Astrocyte (in vitro differentiated cells and primary cell): ENCODE results near the gene SAMD4B.

ENCODE experiments used
- CTCF ChIP-seq: IDR thresholded peaks from 2 replicates; pipeline ENCODE4 v1.5.1; 2011; ENCODE audit warnings: low read depth, mild to moderate bottlenecking, inconsistent platforms, low read length, moderate library complexity; ENCODE audit not compliant: insufficient read depth
- EZH2 ChIP-seq: IDR thresholded peaks from 2 replicates; pipeline ENCODE4 v1.6.1; 2012; ENCODE audit warnings: mild to moderate bottlenecking, low read length, inconsistent platforms; ENCODE audit not compliant: insufficient read depth

GRCh38 chr19:39316627-39317321 is 25.4 kb upstream of the SAMD4B start:
- TF ChIP-seq CTCF (no peak), EZH2 (no peak)
